HG03565 (cell line): Measurements from ENCODE around the gene PHF8.

Experiments used
- ATAC-seq: cut with Tn5 transposase; IDR thresholded peaks from one replicate; pipeline ENCODE4 v1.9.1; 2021; ENCODE audit warnings: mild to moderate bottlenecking, moderate library complexity; ENCODE audit not compliant: unreplicated experiment

Gene PHF8

DNA sequence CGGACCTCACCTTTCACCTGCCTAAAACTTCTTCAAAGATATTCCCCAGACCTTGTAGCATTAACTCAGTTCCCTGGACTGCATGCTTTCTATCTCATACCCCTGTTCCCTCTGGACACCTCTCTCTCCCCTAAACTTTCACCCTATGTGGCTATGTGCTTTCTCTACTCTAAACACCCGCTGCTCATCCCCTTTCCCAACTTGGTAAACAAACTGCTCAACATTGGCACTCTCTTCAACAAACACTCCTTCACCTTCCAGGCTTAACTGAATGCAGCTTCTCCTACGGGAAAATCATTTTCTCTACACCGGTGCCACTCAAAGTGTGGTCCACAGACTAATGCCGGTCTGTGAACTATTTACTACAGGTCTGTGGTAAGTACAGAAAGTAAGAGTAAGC, 19.9 kb downstream of the PHF8 start:
- no peak for ATAC-seq

DNA sequence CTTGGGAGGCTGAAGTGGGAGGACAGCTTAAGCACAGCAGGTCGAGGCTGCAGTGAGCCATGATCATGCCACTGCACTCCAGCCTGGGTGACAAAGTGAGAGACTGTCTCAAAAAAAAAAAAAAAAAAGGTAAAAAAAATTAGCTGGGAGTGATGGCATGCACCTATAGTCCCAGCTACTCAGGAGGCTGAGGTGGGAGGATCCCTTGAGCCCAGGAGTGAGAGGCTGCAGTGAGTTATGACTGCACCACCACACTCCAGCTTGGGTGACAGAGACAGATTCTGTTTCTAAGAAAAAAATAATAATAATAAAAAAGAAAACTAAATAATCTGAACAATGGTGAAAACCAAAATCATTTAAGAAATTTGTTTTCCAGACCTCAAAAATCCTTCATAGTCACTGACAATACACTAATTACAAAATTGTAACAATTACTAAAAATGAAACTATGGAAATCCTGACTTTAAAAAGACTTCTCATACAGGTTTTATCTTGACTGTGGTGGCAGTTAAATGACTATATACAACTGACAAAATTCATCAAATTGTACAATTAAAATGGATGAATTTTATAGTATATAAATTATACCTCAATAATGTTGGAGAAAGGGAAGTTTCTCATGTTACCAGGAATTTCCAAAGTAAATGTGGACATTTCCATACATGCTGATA, 31.3 kb downstream of the PHF8 start:
- no peak for ATAC-seq

DNA sequence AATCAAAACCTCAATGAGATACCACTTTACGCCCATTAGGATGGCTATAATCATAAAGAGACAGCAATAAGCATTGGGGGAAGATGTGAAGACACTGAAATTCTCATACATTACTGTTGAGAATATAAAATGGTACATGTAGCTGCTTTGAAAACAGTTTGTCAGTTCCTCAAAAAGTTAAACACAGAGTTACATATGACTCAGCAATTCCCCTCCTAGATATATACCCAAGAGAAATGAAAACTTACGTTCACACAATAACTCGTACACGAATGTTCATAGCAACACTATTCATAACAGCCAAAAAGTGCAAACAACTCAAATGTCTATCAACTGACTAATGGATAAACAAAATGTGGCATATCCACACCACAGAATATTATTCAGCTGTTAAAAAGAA, 36.6 kb downstream of the PHF8 start:
- no peak for ATAC-seq

DNA sequence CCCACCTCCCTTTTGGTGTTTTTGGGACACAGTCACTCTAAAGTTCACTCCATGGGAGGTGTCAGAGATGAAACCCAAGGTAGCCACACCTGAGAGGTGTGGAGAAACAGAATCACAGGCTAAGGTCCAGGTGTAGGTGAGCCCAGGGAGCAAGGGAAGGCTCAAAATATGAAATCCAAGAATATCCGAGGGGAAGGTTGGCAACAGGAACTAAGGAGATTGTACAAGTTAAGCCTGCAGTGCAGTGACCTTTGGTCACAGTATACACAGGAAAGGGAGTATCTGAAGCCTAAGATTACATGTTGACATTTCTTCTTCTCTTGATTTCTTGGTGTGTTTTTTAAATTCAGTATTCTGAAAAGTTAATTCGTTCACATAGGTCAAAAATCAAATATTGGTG, 46.5 kb downstream of the PHF8 start:
- ATAC-seq = no peak

DNA sequence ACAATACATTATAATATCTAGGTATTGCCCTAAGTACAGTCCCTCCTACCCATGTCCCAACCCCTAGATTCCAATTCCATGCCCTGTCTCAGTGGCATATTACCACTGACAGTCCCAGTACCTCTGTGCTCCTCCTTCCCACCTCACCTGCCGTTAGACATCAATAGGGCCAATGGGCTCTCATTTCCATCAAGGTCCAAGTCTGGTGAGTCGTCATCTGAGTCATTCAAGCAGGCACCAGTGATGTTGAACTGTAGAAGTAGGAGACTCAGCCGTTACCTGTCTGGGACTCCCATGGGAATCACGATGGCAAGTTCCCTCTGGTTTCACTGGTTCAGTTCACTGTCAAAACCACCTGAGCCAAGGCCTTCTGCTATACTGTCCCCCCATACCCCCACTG, 51.7 kb downstream of the PHF8 start:
- no peak for ATAC-seq

DNA sequence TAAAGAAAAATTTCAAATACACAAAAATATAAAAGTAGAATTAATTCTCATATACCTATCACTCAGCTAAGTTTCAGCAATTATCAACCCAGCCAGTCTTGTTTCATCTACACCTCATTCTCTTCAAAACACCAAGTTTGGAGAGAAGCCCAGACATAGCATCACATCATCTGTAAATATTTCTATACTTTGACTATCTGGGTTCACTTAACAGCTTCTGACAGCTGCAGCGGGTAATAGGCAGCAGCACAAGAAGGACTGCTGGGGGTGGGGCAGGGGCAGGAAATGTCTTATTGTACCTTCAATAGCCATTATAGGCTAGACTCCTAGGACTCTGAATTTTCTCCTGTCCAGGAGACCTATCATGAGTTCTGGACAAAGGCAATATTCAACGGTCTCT, 54.1 kb downstream of the PHF8 start:
- no peak for ATAC-seq

DNA sequence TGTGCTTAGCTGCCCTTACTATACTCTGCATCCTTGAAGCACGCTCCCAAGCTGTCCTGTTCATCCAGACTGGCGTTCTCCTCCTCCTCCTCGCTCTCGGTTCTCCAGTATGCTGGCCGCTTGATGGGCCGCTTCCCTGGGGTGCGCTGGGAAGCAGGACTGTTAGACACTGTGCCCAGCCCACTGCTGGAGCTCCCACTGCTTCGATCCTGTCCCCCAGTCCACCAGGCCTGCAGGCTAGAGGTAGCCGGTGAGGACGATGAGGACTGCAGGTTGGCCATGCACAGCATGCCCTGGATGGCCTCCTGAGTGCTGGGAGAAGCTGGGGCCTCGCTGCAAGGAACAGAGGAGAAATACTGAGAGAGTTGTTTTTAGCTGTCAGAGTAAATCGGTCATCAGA, 59.4 kb downstream of the PHF8 start:
- ATAC-seq = no peak

DNA sequence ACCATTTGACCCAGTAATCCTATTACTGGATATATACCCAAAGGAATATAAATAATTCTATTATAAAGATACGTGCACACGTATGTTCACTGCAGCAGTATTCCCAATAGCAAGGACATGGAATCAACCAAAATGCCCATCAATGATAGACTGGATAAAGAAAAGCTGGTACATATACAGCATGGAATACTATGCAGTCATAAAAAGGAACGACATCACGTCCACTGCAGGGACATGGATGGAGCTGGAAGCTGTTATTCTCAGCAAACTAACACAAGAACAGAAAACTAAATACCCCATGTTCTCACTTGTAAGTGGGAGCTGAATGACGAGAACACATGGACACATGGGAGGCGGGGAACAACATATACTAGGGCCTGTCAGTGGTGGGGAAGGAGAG, 69.7 kb downstream of the PHF8 start:
- no peak for ATAC-seq

DNA sequence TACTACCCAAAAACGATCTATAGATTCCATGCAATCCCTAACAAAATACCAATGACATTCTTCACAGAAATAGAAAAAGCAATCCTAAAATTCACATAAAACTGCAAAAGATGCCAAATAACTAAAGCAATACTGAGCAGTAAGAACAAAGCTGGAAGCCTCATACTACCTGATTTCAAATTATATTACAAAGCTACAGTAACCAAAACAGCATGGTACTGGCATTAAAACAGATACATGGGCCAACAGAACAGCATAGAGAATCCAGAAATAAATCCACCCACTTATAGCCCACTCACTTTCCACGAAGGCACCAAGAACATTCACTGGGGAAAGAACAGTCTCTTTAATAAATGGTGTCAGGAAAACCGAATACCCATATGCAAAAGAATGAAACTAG, 74.7 kb downstream of the PHF8 start:
- ATAC-seq = no peak

DNA sequence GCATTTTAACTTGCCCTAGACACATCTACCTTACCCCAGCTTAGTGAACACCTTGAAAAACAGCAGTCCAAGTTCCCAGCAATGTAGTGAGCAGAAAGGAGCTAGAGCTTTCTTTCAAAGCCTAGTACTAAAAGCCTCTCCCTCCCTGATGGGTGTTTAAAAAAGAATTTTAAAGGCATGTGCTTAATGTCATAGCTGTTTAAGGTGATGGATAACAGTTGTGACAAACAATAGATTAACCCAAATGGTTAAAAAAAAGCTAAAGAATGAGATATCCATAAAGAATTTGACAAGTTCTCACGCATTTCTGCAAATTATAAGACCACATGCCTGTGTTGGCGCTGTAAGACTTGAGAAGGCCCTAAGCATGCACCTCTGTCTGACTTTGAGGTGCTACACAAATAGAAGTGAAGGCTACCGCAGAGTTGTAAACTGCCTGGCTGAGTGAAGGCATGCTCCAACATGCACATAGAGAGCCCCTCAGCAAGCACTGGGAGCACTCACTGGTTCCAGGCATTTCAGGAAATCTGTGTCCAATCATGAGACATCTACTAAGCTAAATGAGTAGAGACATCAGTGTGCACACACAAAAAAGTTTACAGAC, 94.0 kb downstream of the PHF8 start:
- no peak for ATAC-seq

DNA sequence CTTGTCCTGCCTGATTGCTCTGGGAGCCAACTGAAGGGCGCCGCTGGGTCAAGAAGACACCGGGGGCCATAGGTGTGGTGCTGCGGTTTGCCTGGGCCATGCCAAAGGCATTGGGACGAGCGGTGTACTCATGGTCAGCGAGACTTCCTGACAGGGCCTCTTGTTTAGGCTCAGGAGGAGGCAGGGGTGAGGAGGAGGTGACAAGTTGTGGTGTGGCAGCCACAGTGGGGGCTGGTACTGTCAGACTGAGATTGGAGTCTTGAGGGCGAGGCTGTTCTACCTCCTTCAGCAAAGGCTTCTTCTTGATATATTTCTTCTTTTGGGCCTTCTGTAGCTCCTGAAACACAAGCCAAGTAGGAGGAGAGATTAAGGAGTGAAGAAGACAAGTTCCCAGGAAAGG, 104.1 kb downstream of the PHF8 start:
- no peak for ATAC-seq

DNA sequence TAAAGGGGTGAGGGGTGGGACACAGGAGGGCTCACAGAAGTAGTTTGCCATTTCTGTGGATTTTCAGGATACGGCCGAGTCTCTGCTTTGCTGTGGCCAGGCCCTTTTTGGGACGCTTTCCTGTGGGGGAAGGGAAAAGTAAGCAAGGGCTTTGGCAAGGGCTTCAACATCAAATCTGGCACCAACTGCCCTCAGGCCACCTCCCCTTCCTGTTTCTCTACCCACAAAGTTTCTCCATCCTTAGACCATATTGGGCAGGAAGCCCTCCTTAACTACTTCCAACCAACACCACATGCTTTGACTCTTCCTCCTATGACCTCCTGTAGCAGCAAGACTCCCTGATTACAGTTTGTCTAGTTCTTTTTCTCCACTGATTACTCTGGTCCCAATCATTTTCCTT, 105.1 kb downstream of the PHF8 start:
- ATAC-seq = no peak

DNA sequence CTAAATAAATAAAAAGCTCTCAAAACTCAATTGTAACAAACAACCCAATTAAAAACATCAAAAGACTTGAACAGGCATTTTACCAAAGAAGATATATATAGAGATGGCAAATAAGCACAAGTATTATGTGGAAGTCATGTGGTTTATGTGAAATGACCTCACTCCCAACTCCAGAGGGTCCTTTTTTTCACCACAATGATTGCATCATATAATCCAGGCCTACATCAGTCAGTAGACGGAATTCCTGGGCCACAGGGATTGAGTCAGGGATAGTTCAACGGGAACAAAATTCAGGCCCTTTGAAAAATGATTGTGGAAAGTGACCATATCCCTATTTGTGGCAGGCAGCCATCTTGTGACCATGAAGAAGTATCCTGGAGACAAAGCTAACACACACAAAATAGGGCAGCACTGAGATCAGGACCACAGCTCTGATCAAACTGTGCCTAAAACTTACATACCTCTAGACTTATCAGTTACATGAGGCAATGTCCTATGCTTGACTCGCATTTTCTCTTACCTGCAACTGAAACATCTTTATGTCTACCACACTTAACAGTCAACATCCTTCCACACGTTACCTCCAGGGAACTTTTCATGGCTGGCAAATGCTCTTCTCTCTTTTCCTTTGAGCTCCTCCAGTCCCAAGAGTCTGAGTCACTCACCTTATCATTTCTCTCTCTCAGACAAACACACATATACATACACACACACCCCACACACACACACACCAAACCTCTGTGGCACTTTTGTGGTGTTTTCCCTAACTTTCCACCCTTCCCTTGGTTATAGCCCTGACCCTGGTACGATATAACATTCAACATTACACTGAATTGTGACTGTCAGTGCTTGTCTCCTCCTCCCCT, 113.5 kb downstream of the PHF8 start:
- no peak for ATAC-seq

DNA sequence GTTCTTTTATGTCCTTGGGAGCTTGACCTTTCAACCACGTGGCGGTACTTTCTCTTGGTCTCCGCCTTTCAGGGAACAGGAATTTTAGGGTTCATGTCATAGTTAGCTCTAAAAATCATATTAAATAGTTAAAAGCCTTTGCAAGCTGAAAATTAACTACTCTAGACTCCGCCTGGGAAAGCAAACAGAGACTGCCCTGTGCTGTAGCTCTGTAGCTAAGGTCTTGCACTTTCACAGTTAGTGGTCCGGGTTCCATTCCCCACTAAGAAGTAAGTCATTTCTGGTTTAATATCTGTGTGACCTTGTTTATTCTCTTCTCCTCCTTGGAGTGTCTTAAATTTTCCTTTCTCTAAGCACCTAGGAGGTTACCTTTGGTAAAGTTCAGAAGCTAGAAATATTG, 118.2 kb downstream of the PHF8 start:
- ATAC-seq = no peak

DNA sequence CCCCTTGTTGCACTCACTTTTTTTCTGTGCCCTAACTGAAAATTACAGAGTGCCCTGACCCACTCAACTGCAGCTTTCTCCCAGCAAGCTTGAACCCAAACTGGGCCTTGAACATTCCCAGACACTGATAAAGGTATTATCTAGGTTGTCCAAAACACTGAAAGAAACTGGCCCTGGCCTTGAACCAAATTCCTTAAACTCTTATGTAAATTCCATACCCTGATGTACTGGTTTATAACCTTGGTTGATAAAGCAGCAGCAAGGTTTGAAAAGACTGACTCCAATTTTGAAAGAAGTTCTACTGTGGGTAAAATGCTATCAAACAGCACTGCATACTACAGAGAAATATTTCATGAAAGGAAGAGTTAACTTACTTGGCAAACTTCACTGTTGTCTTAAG, 125.6 kb downstream of the PHF8 start:
- ATAC-seq = no peak

DNA sequence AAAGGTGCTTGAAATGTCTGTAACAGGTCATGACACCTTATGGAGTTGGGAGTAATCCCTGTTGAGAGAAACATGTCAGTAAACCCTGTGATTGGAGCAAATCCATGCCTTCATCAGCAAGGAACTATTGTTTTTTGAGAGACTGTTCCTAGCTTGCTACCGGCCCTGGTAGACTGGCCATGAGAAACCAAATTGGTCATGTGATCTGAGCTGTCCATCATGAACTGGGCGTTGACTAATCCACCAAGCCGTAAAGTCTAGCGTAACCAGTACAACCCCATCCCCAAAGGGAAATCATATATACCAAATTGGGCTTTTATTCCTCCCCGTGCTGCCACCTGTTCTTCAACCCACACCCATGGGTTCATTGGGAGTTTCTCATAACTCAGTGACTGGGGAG, 143.7 kb downstream of the PHF8 start:
- ATAC-seq = no peak

DNA sequence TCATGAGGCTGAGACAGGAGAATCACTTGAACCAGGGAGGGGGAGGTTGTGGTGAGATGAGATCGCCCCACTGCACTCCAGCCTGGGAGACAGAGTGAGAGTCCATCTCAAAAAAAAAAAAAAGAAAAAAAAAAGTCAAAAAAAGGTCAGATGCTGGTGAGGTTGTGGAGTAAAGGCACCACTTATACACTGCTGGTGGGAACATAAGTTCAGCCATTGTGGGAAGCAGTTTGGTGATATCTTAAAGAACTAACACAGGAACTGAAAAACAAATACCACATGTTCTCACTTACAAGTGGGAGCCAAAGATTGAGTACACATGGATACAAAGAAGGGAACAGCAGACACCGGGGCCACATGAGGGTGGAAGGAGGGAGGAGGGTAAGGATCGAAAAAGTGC, 149.0 kb downstream of the PHF8 start:
- no peak for ATAC-seq
